IMR-90 (cell line): ENCODE measurements around the gene PKD1. TPM values are rescaled to one million over a fixed set of nuclear protein-coding genes. Genes with fewer than 3 reads are reported as not detected.

Experiments used
- ATAC-seq: fragments of 200-7000 bp; cut with Tn5 transposase; 2 replicates; pipeline ENCODE4 v1.9.1; 2020; ENCODE audit warnings: low read depth, mild to moderate bottlenecking, moderate library complexity
- BruUV-seq: library from RNA; stranded (reverse); fragments of 400-500 nt; replicated peaks from 2 replicates; lab custom pipeline; 2021; lab: Mats Ljungman, UMichigan
- CTCF ChIA-PET: fragments of 300-600 bp; formaldehyde crosslinking; extraction: SDS; loops from one replicate; lab custom pipeline; 2021; ENCODE audit warnings: antibody characterized with exemption; lab: Yijun Ruan, JAX
- POLR2A ChIA-PET: fragments of 300-600 bp; sonication (Branson Sonifier 250); formaldehyde crosslinking; loops from one replicate; lab custom pipeline; 2022; ENCODE audit warnings: antibody characterized with exemption; ENCODE audit not compliant: unreplicated experiment; lab: Charles Lee
- DNase-seq: peaks from one replicate; pipeline ENCODE4 v3.0.0; 2013
- H2AFZ ChIP-seq: replicated peaks from 2 replicates; pipeline ENCODE3; 2013; ENCODE audit warnings: low read length, mild to moderate bottlenecking; ENCODE audit not compliant: poor library complexity
- H2AK5ac ChIP-seq: 2 replicates; pipeline ENCODE4 v1.6.1; 2013; ENCODE audit warnings: low read depth, low read length, inconsistent platforms
- H2AK9ac ChIP-seq: replicated peaks from 2 replicates; pipeline ENCODE3; 2013; ENCODE audit warnings: mild to moderate bottlenecking, low read depth, low read length, moderate library complexity; ENCODE audit not compliant: poor library complexity
- H2BK120ac ChIP-seq: 2 replicates; pipeline ENCODE4 v1.6.1; 2013; ENCODE audit warnings: low read depth, low read length, inconsistent platforms
- H2BK15ac ChIP-seq: 3 replicates; pipeline ENCODE4 v1.6.1; 2013; ENCODE audit warnings: low read depth, low read length, inconsistent platforms
- H2BK20ac ChIP-seq: 2 replicates; pipeline ENCODE4 v1.6.1; 2013; ENCODE audit warnings: low read depth, mild to moderate bottlenecking, inconsistent platforms, low read length, moderate library complexity
- H2BK5ac ChIP-seq: 2 replicates; pipeline ENCODE4 v1.6.1; 2013; ENCODE audit warnings: mild to moderate bottlenecking, low read depth, low read length, inconsistent platforms; ENCODE audit not compliant: poor library complexity, severe bottlenecking
- H3K14ac ChIP-seq: replicated peaks from 2 replicates; pipeline ENCODE4 v1.6.1; 2013; ENCODE audit warnings: low read depth, low read length, inconsistent platforms
- H3K18ac ChIP-seq: 2 replicates; pipeline ENCODE4 v1.6.1; 2013; ENCODE audit warnings: low read depth, low read length, control low read depth
- H3K23ac ChIP-seq: 2 replicates; pipeline ENCODE4 v1.6.1; 2013; ENCODE audit warnings: low read depth, low read length, inconsistent platforms
- H3K27ac ChIP-seq: 2 replicates; pipeline ENCODE4 v1.5.1; 2013; ENCODE audit warnings: mild to moderate bottlenecking, control low read depth, low read length; ENCODE audit not compliant: insufficient read depth
- H3K27me3 ChIP-seq: 2 replicates; pipeline ENCODE4 v1.6.1; 2013; ENCODE audit warnings: low read length; ENCODE audit not compliant: control insufficient read depth, insufficient read depth
- H3K36me3 ChIP-seq: 2 replicates; pipeline ENCODE4 v1.6.1; 2013; ENCODE audit warnings: low read length, mixed read lengths; ENCODE audit not compliant: control insufficient read depth, insufficient read depth
- H3K4ac ChIP-seq: 2 replicates; pipeline ENCODE4 v1.6.1; 2013; ENCODE audit warnings: low read depth, low read length, inconsistent platforms
- H3K4me1 ChIP-seq: 2 replicates; pipeline ENCODE4 v1.6.1; 2013; ENCODE audit warnings: low read length, mixed read lengths; ENCODE audit not compliant: control insufficient read depth, insufficient read depth
- H3K4me2 ChIP-seq: 2 replicates; pipeline ENCODE4 v1.6.1; 2013; ENCODE audit warnings: low read depth, mild to moderate bottlenecking, control low read depth, low read length, moderate library complexity
- H3K4me3 ChIP-seq: 2 replicates; pipeline ENCODE4 v1.5.1; 2013; ENCODE audit warnings: low read depth, mild to moderate bottlenecking, control low read depth, low read length, moderate library complexity; ENCODE audit not compliant: insufficient read depth
- H3K56ac ChIP-seq: 2 replicates; pipeline ENCODE4 v1.6.1; 2013; ENCODE audit warnings: low read length, inconsistent platforms; ENCODE audit not compliant: insufficient read depth; ENCODE audit errors: extremely low read depth
- H3K79me1 ChIP-seq, 2 experiments: 2 replicates each; pipeline ENCODE4 v1.6.1; 2013; ENCODE audit warnings: low read length in 2 of 2, inconsistent platforms in 1 of 2, low read depth in 1 of 2
- H3K9ac ChIP-seq: 2 replicates; pipeline ENCODE4 v1.6.1; 2013; ENCODE audit warnings: low read depth, low read length, control low read depth
- H3K9me1 ChIP-seq: 2 replicates; pipeline ENCODE4 v1.6.1; 2013; ENCODE audit warnings: low read length, inconsistent platforms; ENCODE audit not compliant: insufficient read depth
- H3K9me3 ChIP-seq: 2 replicates; pipeline ENCODE4 v1.6.1; 2013; ENCODE audit warnings: low read length; ENCODE audit not compliant: control insufficient read depth, insufficient read depth
- H4K20me1 ChIP-seq: 2 replicates; pipeline ENCODE4 v1.6.1; 2013; ENCODE audit warnings: low read length, inconsistent platforms; ENCODE audit not compliant: insufficient read depth
- H4K5ac ChIP-seq: 2 replicates; pipeline ENCODE4 v1.6.1; 2013; ENCODE audit warnings: mild to moderate bottlenecking, low read depth, low read length, control low read depth
- H4K8ac ChIP-seq, 2 experiments: 2 replicates each; pipeline ENCODE4 v1.6.1; 2013; ENCODE audit warnings: low read depth in 2 of 2, low read length in 2 of 2, control low read depth in 1 of 2, inconsistent platforms in 1 of 2
- H4K91ac ChIP-seq: 2 replicates; pipeline ENCODE4 v1.6.1; 2013; ENCODE audit warnings: low read depth, low read length, inconsistent platforms; ENCODE audit not compliant: insufficient read depth
- BHLHE40 ChIP-seq: fragments of 150-350 bp; IDR thresholded peaks from 2 replicates; pipeline ENCODE4 v1.6.1; 2016; ENCODE audit warnings: mild to moderate bottlenecking, low read depth, low read length
- CHD1 ChIP-seq: IDR thresholded peaks from 2 replicates; pipeline ENCODE4 v1.6.1; 2012; ENCODE audit warnings: low read depth, low read length, improper control_type of control experiment
- FOS ChIP-seq: fragments of 150-350 bp; IDR thresholded peaks from 2 replicates; pipeline ENCODE4 v1.6.1; 2016; ENCODE audit warnings: low read depth, low read length
- MAFK ChIP-seq: IDR thresholded peaks from 2 replicates; pipeline ENCODE4 v1.6.1; 2012; ENCODE audit warnings: low read depth, low read length, improper control_type of control experiment
- NFE2L2 ChIP-seq: fragments of 150-350 bp; IDR thresholded peaks from 2 replicates; pipeline ENCODE4 v1.6.1; 2016; ENCODE audit warnings: low read depth, mild to moderate bottlenecking, low read length
- RFX5 ChIP-seq: IDR thresholded peaks from 2 replicates; pipeline ENCODE4 v1.8.0; 2012; ENCODE audit warnings: low read depth, mild to moderate bottlenecking, low read length, moderate library complexity
- SMC3 ChIP-seq: fragments of 150-350 bp; IDR thresholded peaks from 2 replicates; pipeline ENCODE4 v1.6.1; 2016; ENCODE audit warnings: low read depth, mild to moderate bottlenecking, antibody characterized with exemption, low read length, moderate library complexity
- WGBS, 2 experiments: methylation state at CpG; one replicate each; pipeline versions ENCODE4 v1.1.5 to v1.1.7; 2013; ENCODE audit warnings: missing lambda C conversion rate in 2 of 2; ENCODE audit not compliant: insufficient read length in 1 of 2; ENCODE audit errors: extremely low coverage in 2 of 2; 5-methylcytosine and 5-hydroxymethylcytosine counted together
- dilution Hi-C: fragments of 300-500 bp; cut with HindIII; formaldehyde crosslinking; loops from one replicate; pipeline ENCODE4 v1.14.3; 2018; ENCODE audit warnings: low sequenced_read_pairs; ENCODE audit not compliant: unreplicated experiment
- in situ Hi-C: fragments of 300-500 bp; cut with MboI; formaldehyde crosslinking; loops from 3 replicates; pipeline ENCODE4 v1.14.3; 2019; ENCODE audit warnings: low sequenced_read_pairs, inconsistent platforms, mixed read lengths
- intact Hi-C: fragments of 100-400 bp; cut with micrococcal nuclease; formaldehyde crosslinking; loops from 2 replicates; pipeline ENCODE4 v1.10.0; 2022
- polyA plus RNA-seq, 3 experiments: library from polyadenylated mRNA; depleted of rRNA; stranded (reverse); fragments of >200 nt; gene quantifications; 2 replicates each; pipeline ENCODE4 v1.2.3, GENCODE V29; 2012; ENCODE audit warnings: low replicate concordance in 1 of 3
- total RNA-seq: library from RNA; depleted of rRNA; stranded (reverse); fragments of >200 nt; gene quantifications from 2 replicates; pipeline ENCODE4 v1.2.3, GENCODE V29; 2012
- TF ChIP-seq, protein P1 (sequence below): fragments of 150-350 bp; IDR thresholded peaks from 2 replicates; pipeline ENCODE4 v1.6.1; 2017; ENCODE audit warnings: mild to moderate bottlenecking, antibody characterized with exemption, low read length, low read depth

Gene PKD1
- total and polyA plus RNA-seq, 2 of the 4 experiments (the other 2 are of a cell fraction), result 7.9 to 97.3 TPM

- Histone ChIP-seq H3K9ac (no peak overlapping the region), H3K9me3 (no peaks in the 10 kb centered on the region), H3K23ac (no peak overlapping the region), H3K4me1 (no peaks in the 10 kb centered on the region), H3K4me3 (no peak overlapping the region), H3K36me3 (peaks cover 46% of the 10 kb centered on the region), H2AK5ac (no peak overlapping the region), H3K79me1 (peaks cover 0 to 26% of the 10 kb centered on the region in 2 experiments), H4K5ac (no peak overlapping the region), H3K18ac (no peak overlapping the region), H3K4me2 (no peak overlapping the region), H2AK9ac (no peak overlapping the region), H3K56ac (no peak overlapping the region), H2BK20ac (no peak overlapping the region), H2BK5ac (no peak overlapping the region), H4K91ac (no peak overlapping the region), H2AFZ (no peak overlapping the region), H4K8ac (no peak overlapping the region), H3K27ac (no peak overlapping the region), H4K20me1 (peaks cover 39% of the 10 kb centered on the region), H2BK15ac (no peak overlapping the region), H3K27me3 (no peaks in the 10 kb centered on the region), H3K9me1 (0 out of 2 replicates have a peak, but pooled peaks cover 2% of the 10 kb centered on the region), H2BK120ac (no peak overlapping the region), H3K4ac (no peak overlapping the region), H3K14ac (no peak overlapping the region)
- in situ Hi-C loops, result no loop called here
- 100% methylated on average over 9 of the region's 18 CpGs; no CpG with 5 or more reads in 1 of the 2 experiments for WGBS, 2 experiments
- intact Hi-C loops, result no loop called here
- POLR2A ChIA-PET, result no interaction called here
- DNase-seq, result no peak
- ATAC-seq, result no peak
- TF ChIP-seq, protein P1, sequence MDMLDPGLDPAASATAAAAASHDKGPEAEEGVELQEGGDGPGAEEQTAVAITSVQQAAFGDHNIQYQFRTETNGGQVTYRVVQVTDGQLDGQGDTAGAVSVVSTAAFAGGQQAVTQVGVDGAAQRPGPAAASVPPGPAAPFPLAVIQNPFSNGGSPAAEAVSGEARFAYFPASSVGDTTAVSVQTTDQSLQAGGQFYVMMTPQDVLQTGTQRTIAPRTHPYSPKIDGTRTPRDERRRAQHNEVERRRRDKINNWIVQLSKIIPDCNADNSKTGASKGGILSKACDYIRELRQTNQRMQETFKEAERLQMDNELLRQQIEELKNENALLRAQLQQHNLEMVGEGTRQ, result no peak
- TF ChIP-seq CHD1 (no peak), MAFK (no peak), FOS (no peak), SMC3 (no peak), BHLHE40 (no peak), NFE2L2 (no peak), RFX5 (no peak)
- dilution Hi-C loops, result no loop called here
- CTCF ChIA-PET, result no interaction called here
- no TSS peak for BruUV-seq
Observed at GRCh38 chr16:2167068-2167638, 31.5 kb upstream of the PKD1 start.
